DND-41 (cell line): Measurements from ENCODE around the gene THBD.

ENCODE experiments used
- CTCF ChIP-seq: IDR thresholded peaks from 2 replicates; pipeline ENCODE4 v1.5.1; 2012; ENCODE audit warnings: borderline replicate concordance, low read length, moderate library complexity, mild to moderate bottlenecking; ENCODE audit not compliant: poor library complexity, severe bottlenecking; ENCODE audit errors: extremely low read depth
- EZH2 ChIP-seq: IDR thresholded peaks from 3 replicates; pipeline ENCODE4 v1.6.1; 2012; ENCODE audit warnings: borderline replicate concordance, low read depth, mild to moderate bottlenecking, moderate library complexity, low read length, inconsistent platforms; ENCODE audit not compliant: severe bottlenecking

DNA sequence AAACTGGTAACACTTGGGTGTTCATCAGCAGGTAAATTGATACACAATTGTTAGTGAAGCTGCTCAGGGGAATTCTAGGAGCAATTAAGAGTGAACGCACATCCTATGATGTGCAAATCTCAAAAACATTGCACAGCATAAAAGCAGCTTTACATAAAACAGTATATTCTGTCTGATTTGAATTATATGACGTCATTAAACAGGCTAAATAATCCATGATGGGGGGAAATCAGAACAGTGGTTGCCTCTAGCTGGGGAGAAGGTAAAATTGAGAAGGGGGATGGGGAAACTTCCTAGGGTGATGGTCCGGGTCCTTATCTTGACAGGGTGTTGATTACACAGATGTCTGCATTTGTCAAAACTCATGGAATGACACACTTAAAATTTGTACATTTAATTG lies 17.3 kb upstream of the THBD start:
- no peak for TF ChIP-seq EZH2
- TF ChIP-seq CTCF, result no peak
